Thoracic aorta (tissue), 2 donors: ENCODE data around the gene RANGAP1. TPM values are rescaled to one million over a fixed set of nuclear protein-coding genes. Genes with fewer than 3 reads are reported as not detected.

Experiments used
- ATAC-seq: fragments of 150-250 bp; one replicate; pipeline ENCODE4 v1.8.0; 2017; ENCODE audit warnings: low read depth; ENCODE audit not compliant: insufficient number of reproducible peaks, low FRiP score
- DNase-seq: peaks from one replicate; pipeline ENCODE4 v3.0.0-alpha.2; 2020; ENCODE audit warnings: low spot score
- H3K27ac ChIP-seq, 2 donors: fragments of 200-600 bp; sonication (generic); 1 replicate in 1 of 2; 2 replicates in 1 of 2; pipeline ENCODE4 v1.5.1; 2016; ENCODE audit warnings: mild to moderate bottlenecking in 2 of 2, moderate library complexity in 2 of 2
- H3K27me3 ChIP-seq: fragments of 200-600 bp; sonication (generic); replicated peaks from 2 replicates; pipeline ENCODE4 v1.6.0; 2016; ENCODE audit warnings: mild to moderate bottlenecking; ENCODE audit not compliant: insufficient read depth
- H3K36me3 ChIP-seq: fragments of 200-600 bp; sonication (generic); one replicate; pipeline ENCODE4 v1.5.1; 2016
- H3K4me1 ChIP-seq, 2 donors: fragments of 200-600 bp; sonication (generic); 1 replicate in 1 of 2; 2 replicates in 1 of 2; pipeline versions ENCODE4 v1.5.1 to v1.6.0; 2016; ENCODE audit warnings: low read depth in 2 of 2, mild to moderate bottlenecking in 1 of 2; ENCODE audit not compliant: control insufficient read depth in 1 of 2
- H3K4me3 ChIP-seq: fragments of 200-600 bp; sonication (generic); 2 replicates; pipeline ENCODE4 v1.5.1; 2016; ENCODE audit warnings: mild to moderate bottlenecking
- H3K9me3 ChIP-seq: fragments of 200-600 bp; sonication (generic); 2 replicates; pipeline ENCODE4 v1.5.1; 2016
- CTCF ChIP-seq: fragments of 200-600 bp; sonication (generic); IDR thresholded peaks from one replicate; pipeline ENCODE4 v1.5.1; 2019; ENCODE audit warnings: antibody characterized with exemption
- total RNA-seq, 2 donors: library from RNA; depleted of rRNA; stranded (reverse); fragments of >200 nt; gene quantifications; one replicate each; pipeline versions ENCODE4 v1.1.0 to v1.2.3, GENCODE V29; 2016

Gene RANGAP1
- total RNA-seq, 2 donors from 2014 or later, result 42.0 to 42.7 TPM

GRCh38 chr22:41315586-41315985 is 29.6 kb upstream of the RANGAP1 start:
- H3K27ac ChIP-seq, result no peak overlapping the region
- H3K9me3 ChIP-seq, result no peaks in the 10 kb centered on the region
- H3K27me3 ChIP-seq, result no peaks in the 10 kb centered on the region
- ATAC-seq (no peak), DNase-seq (no peak)
- H3K4me1 ChIP-seq, result no peaks in the 10 kb centered on the region
- no peak for TF ChIP-seq CTCF
- no peak overlapping the region for H3K4me3 ChIP-seq
- H3K36me3 ChIP-seq, result peaks cover 3% of the 10 kb centered on the region

- no peak for TF ChIP-seq CTCF
- Histone ChIP-seq H3K4me3 (no peak overlapping the region), H3K27ac (no peak overlapping the region), H3K27me3 (no peaks in the 10 kb centered on the region), H3K4me1 (no peaks in the 10 kb centered on the region), H3K9me3 (no peaks in the 10 kb centered on the region), H3K36me3 (peaks cover 3% of the 10 kb centered on the region)
- ATAC-seq (no peak), DNase-seq (no peak)
These were observed 28.8 kb upstream of the RANGAP1 start for GRCh38 chr22:41314821-41315220.

GRCh38 chr22:41311487-41311886 is 25.5 kb upstream of the RANGAP1 start:
- DNase-seq (no peak), ATAC-seq (no peak)
- Histone ChIP-seq H3K36me3 (no peaks in the 10 kb centered on the region), H3K4me1 (peaks cover 0 to 8% of the 10 kb centered on the region in 2 donors), H3K27me3 (no peaks in the 10 kb centered on the region), H3K27ac (no peak overlapping the region), H3K4me3 (no peak overlapping the region), H3K9me3 (no peaks in the 10 kb centered on the region)
- TF ChIP-seq CTCF, result no peak

GRCh38 chr22:41310336-41310735 is 24.3 kb upstream of the RANGAP1 start:
- Histone ChIP-seq H3K4me3 (no peak overlapping the region), H3K4me1 (peaks cover 0 to 8% of the 10 kb centered on the region in 2 donors), H3K36me3 (no peaks in the 10 kb centered on the region), H3K27ac (no peak overlapping the region), H3K9me3 (no peaks in the 10 kb centered on the region), H3K27me3 (no peaks in the 10 kb centered on the region)
- DNase-seq (no peak), ATAC-seq (no peak)
- TF ChIP-seq CTCF, result no peak

- Histone ChIP-seq H3K4me1 (peaks cover 0 to 8% of the 10 kb centered on the region in 2 donors), H3K27ac (no peak overlapping the region), H3K36me3 (no peaks in the 10 kb centered on the region), H3K9me3 (no peaks in the 10 kb centered on the region), H3K27me3 (no peaks in the 10 kb centered on the region), H3K4me3 (no peak overlapping the region)
- DNase-seq, result no peak
- no peak for TF ChIP-seq CTCF
- ATAC-seq, result no peak
These were observed 22.6 kb upstream of the RANGAP1 start for GRCh38 chr22:41308544-41308947.
